Panc1 (cell line): Measurements from ENCODE around the gene CKAP2L. TPM values are rescaled to one million over a fixed set of nuclear protein-coding genes. Genes with fewer than 3 reads are reported as not detected.

Experiments
- ATAC-seq: fragments of 200-7000 bp; cut with Tn5 transposase; 2 replicates; pipeline ENCODE4 v1.9.1; 2020; ENCODE audit warnings: mild to moderate bottlenecking, moderate library complexity
- BruUV-seq: library from RNA; stranded (reverse); fragments of 400-500 nt; replicated peaks from 2 replicates; lab custom pipeline; 2021; lab: Mats Ljungman, UMichigan
- CTCF ChIA-PET: fragments of 300-600 bp; sonication (Branson Sonifier 250); formaldehyde crosslinking; loops from one replicate; lab custom pipeline; 2022; ENCODE audit warnings: antibody characterized with exemption; lab: Charles Lee
- POLR2A ChIA-PET: fragments of 300-600 bp; sonication (Branson Sonifier 250); formaldehyde crosslinking; loops from one replicate; lab custom pipeline; 2022; ENCODE audit warnings: antibody characterized with exemption; lab: Charles Lee
- DNase-seq: peaks from one replicate; pipeline ENCODE4 v3.0.0-alpha.2; 2010; ENCODE audit warnings: low read depth, low spot score
- H3K27ac ChIP-seq: 2 replicates; pipeline ENCODE4 v1.5.1; 2011; ENCODE audit warnings: mild to moderate bottlenecking, low read length, inconsistent platforms
- H3K27me3 ChIP-seq: fragments of 200-500 bp; sonication (Bioruptor generic); 2 replicates; pipeline ENCODE4 v1.6.0; 2014; ENCODE audit warnings: low read length, inconsistent platforms; ENCODE audit not compliant: control insufficient read depth, insufficient read depth
- H3K36me3 ChIP-seq: fragments of 200-500 bp; sonication (Bioruptor generic); 2 replicates; pipeline ENCODE4 v1.5.1; 2014; ENCODE audit warnings: inconsistent platforms, mild to moderate bottlenecking, low read length, moderate library complexity; ENCODE audit not compliant: control insufficient read depth, insufficient read depth
- H3K4me1 ChIP-seq: 2 replicates; pipeline ENCODE4 v1.5.1; 2011; ENCODE audit warnings: inconsistent platforms, mild to moderate bottlenecking, low read length, moderate library complexity; ENCODE audit not compliant: control insufficient read depth, insufficient read depth
- H3K4me3 ChIP-seq, 2 experiments: 2 replicates each; pipeline ENCODE4 v1.5.1; 2011 to 2012; ENCODE audit warnings: low read depth in 2 of 2, low read length in 2 of 2, mild to moderate bottlenecking in 2 of 2, inconsistent platforms in 1 of 2, moderate library complexity in 1 of 2
- H3K9me3 ChIP-seq: fragments of 200-500 bp; sonication (Bioruptor generic); 2 replicates; pipeline ENCODE4 v1.5.1; 2014; ENCODE audit warnings: low read depth, mild to moderate bottlenecking, inconsistent platforms, low read length, moderate library complexity; ENCODE audit not compliant: control insufficient read depth, insufficient read depth
- CTCF ChIP-seq: fragments of 450-650 bp; IDR thresholded peaks from 2 replicates; pipeline ENCODE4 v1.5.1; 2017; ENCODE audit warnings: mild to moderate bottlenecking
- POLR2AphosphoS5 ChIP-seq: IDR thresholded peaks from 2 replicates; pipeline ENCODE4 v1.6.1; 2012; ENCODE audit warnings: mild to moderate bottlenecking, low read depth, low read length, moderate library complexity
- REST ChIP-seq, 2 experiments: IDR thresholded peaks; 2 replicates each; pipeline ENCODE4 v1.6.1; 2011 to 2012; ENCODE audit warnings: low read depth in 2 of 2, control low read depth in 1 of 2, low read length in 1 of 2, mild to moderate bottlenecking in 1 of 2, moderate library complexity in 1 of 2; ENCODE audit not compliant: insufficient read depth in 1 of 2
- SIN3A ChIP-seq: IDR thresholded peaks from 2 replicates; pipeline ENCODE4 v1.6.1; 2012; ENCODE audit warnings: low read depth, mild to moderate bottlenecking, low read length, moderate library complexity, borderline replicate concordance; ENCODE audit not compliant: insufficient read depth
- TCF7L2 ChIP-seq: IDR thresholded peaks from 2 replicates; pipeline ENCODE4 v1.6.1; 2011; ENCODE audit warnings: mild to moderate bottlenecking, low read depth, low read length, inconsistent platforms
- in situ Hi-C: cut with HindIII; loops from 2 replicates; pipeline ENCODE4 v1.10.0; 2016; ENCODE audit warnings: low sequenced_read_pairs, low pct_unique_long_range_greater_than_20kb
- intact Hi-C: fragments of 100-400 bp; cut with micrococcal nuclease; formaldehyde crosslinking; loops from one replicate; pipeline ENCODE4 v1.10.0; 2022; ENCODE audit not compliant: unreplicated experiment
- total RNA-seq: library from RNA; stranded (reverse); gene quantifications from one replicate; pipeline ENCODE4 v1.2.1, GENCODE V29; 2021; ENCODE audit not compliant: unreplicated experiment

Gene CKAP2L
- total RNA-seq, 1 experiment from 2014 or later: 27.0 TPM

- no peaks in the 10 kb centered on the region; the same call in 1 of the 2 replicates for H3K9me3 ChIP-seq
- TF ChIP-seq POLR2AphosphoS5 (no peak), TCF7L2 (no peak), SIN3A (no peak)
- intact Hi-C loops (no loop called here), in situ Hi-C loops (no loop called here)
- no peak overlapping the region for H3K27ac ChIP-seq
- no TSS peak for BruUV-seq
- ChIA-PET POLR2A (no interaction called here), CTCF (no interaction called here)
- no peaks in the 10 kb centered on the region for H3K27me3 ChIP-seq
- ATAC-seq (no peak), DNase-seq (no peak)
- no peaks in the 10 kb centered on the region; the same call in 1 of the 2 replicates for H3K36me3 ChIP-seq
- H3K4me3 ChIP-seq: no peak overlapping the region
- 0 out of 2 replicates have a peak, but pooled peaks cover 3% of the 10 kb centered on the region for H3K4me1 ChIP-seq
Observed at GRCh38 chr2:112768432-112768831, 4.0 kb upstream of the CKAP2L start.

- in situ Hi-C loops (no loop called here), intact Hi-C loops (no loop called here)
- Histone ChIP-seq H3K4me1 (peaks cover 8% of the 10 kb centered on the region; the same call in 1 of the 2 replicates), H3K27ac (no peak overlapping the region; the same call in 1 of the 2 replicates), H3K4me3 (no peak overlapping the region), H3K9me3 (no peaks in the 10 kb centered on the region; the same call in 1 of the 2 replicates), H3K36me3 (no peaks in the 10 kb centered on the region; the same call in 1 of the 2 replicates), H3K27me3 (no peaks in the 10 kb centered on the region)
- ChIA-PET POLR2A (no interaction called here), CTCF (no interaction called here)
- BruUV-seq: no TSS peak
- TF ChIP-seq CTCF (no peak), SIN3A (no peak), POLR2AphosphoS5 (no peak), TCF7L2 (no peak), REST (IDR thresholded peaks at IDR 0.05; ENCODE audit: insufficient read depth in 1 of 2, low read depth in 2 of 2, low read length in 1 of 2) (no peak)
- DNase-seq (no peak), ATAC-seq (no peak)
Observed at GRCh38 chr2:112767693-112768330, 3.4 kb upstream of the CKAP2L start.

GRCh38 chr2:112765251-112765650 lies 842 bp upstream of the CKAP2L start:
- Histone ChIP-seq H3K4me3 (peak overlapping the region; percentile 81 to 88), H3K27me3 (no peaks in the 10 kb centered on the region), H3K27ac (peak overlapping the region; percentile 77), H3K36me3 (peaks cover 13% of the 10 kb centered on the region), H3K4me1 (peaks cover 11% of the 10 kb centered on the region), H3K9me3 (no peaks in the 10 kb centered on the region; the same call in 1 of the 2 replicates)
- no TSS peak for BruUV-seq
- in situ Hi-C loops: no loop called here
- DNase-seq (no peak), ATAC-seq (no peak)
- TF ChIP-seq SIN3A (no peak), CTCF (no peak), REST (IDR thresholded peaks at IDR 0.05; ENCODE audit: insufficient read depth in 1 of 2, low read depth in 2 of 2, low read length in 1 of 2) (no peak), TCF7L2 (no peak), POLR2AphosphoS5 (no peak)
- ChIA-PET POLR2A (no interaction called here), CTCF (no interaction called here)
- intact Hi-C loops: no loop called here
